GM08714 (cell line): ENCODE results near the gene FLII.

Source experiments
- H3K4me3 ChIP-seq: fragments of 200-500 bp; sonication (Bioruptor generic); 2 replicates; pipeline ENCODE4 v1.5.1; 2014; ENCODE audit warnings: mild to moderate bottlenecking, low read length, inconsistent platforms
- ZNF274 ChIP-seq: IDR thresholded peaks from 2 replicates; pipeline ENCODE4 v1.6.1; 2012; ENCODE audit warnings: mild to moderate bottlenecking, low read depth, low read length

FLII gene

GRCh38 chr17:18253947-18254821 is 4.4 kb downstream of the FLII start:
- H3K4me3 ChIP-seq, result no peak overlapping the region
- TF ChIP-seq ZNF274, result no peak

- H3K4me3 ChIP-seq, result no peak overlapping the region
- no peak for TF ChIP-seq ZNF274
Observed at GRCh38 chr17:18253187-18253884, 5.2 kb downstream of the FLII start.

- H3K4me3 ChIP-seq, result no peak overlapping the region
- TF ChIP-seq ZNF274, result no peak
Observed at GRCh38 chr17:18252160-18252559, 6.4 kb downstream of the FLII start.

GRCh38 chr17:18251204-18251603 is 7.3 kb downstream of the FLII start:
- no peak for TF ChIP-seq ZNF274
- no peak overlapping the region for H3K4me3 ChIP-seq

- no peak overlapping the region for H3K4me3 ChIP-seq
- no peak for TF ChIP-seq ZNF274
Observed at GRCh38 chr17:18250708-18251107, 7.8 kb downstream of the FLII start.

- TF ChIP-seq ZNF274, result no peak
- H3K4me3 ChIP-seq, result no peak overlapping the region
Observed at GRCh38 chr17:18250259-18250658, 8.3 kb downstream of the FLII start.

- no peak overlapping the region for H3K4me3 ChIP-seq
- no peak for TF ChIP-seq ZNF274
Observed at GRCh38 chr17:18248811-18249210, 9.7 kb downstream of the FLII start.

- no peak for TF ChIP-seq ZNF274
- no peak overlapping the region for H3K4me3 ChIP-seq
Observed at GRCh38 chr17:18248300-18248731, 10.2 kb downstream of the FLII start.

- no peak overlapping the region for H3K4me3 ChIP-seq
Observed at GRCh38 chr17:18247613-18248001, 10.9 kb downstream of the FLII start.

GRCh38 chr17:18246880-18247612 is 11.5 kb downstream of the FLII start:
- TF ChIP-seq ZNF274, result no peak
- no peak overlapping the region for H3K4me3 ChIP-seq

More at GRCh38 chr17:18247613-18248001, 10.9 kb downstream of the FLII start:
- TF ChIP-seq ZNF274, result no peak

- no peak for TF ChIP-seq ZNF274
Observed at GRCh38 chr17:18246109-18246725, 12.3 kb downstream of the FLII start.

GRCh38 chr17:18245038-18245776 is 13.3 kb downstream of the FLII start:
- no peak for TF ChIP-seq ZNF274
- H3K4me3 ChIP-seq, result no peak overlapping the region

More at GRCh38 chr17:18246109-18246725, 12.3 kb downstream of the FLII start:
- no peak overlapping the region for H3K4me3 ChIP-seq

- TF ChIP-seq ZNF274, result no peak
- H3K4me3 ChIP-seq, result no peak overlapping the region
Observed at GRCh38 chr17:18241229-18241871, 17.2 kb downstream of the FLII start.
